SK-N-SH treated with all-trans-retinoic acid at 6 μM for 48 hours (cell line): ENCODE results near the gene ACTBL2.

Source experiments
- ATAC-seq: fragments of 200-7000 bp; cut with Tn5 transposase; 3 replicates; pipeline ENCODE4 v1.9.1; 2020; ENCODE audit warnings: mild to moderate bottlenecking, moderate library complexity
- ARNTL ChIP-seq: fragments of 450-650 bp; formaldehyde crosslinking; IDR thresholded peaks from 2 replicates; pipeline ENCODE4 v1.5.0; 2020; ENCODE audit warnings: low read depth, mild to moderate bottlenecking, moderate library complexity, borderline replicate concordance
- CREB5 ChIP-seq: fragments of 250-450 bp; sonication (Bioruptor Pico); IDR thresholded peaks from 2 replicates; pipeline ENCODE4 v1.5.1; 2020; ENCODE audit warnings: low read depth, mild to moderate bottlenecking, moderate library complexity
- CSDC2 ChIP-seq: fragments of 250-450 bp; sonication (Bioruptor Pico); IDR thresholded peaks from 2 replicates; pipeline ENCODE4 v1.5.0; 2020; ENCODE audit warnings: mild to moderate bottlenecking, moderate library complexity
- CSRNP3 ChIP-seq: fragments of 250-450 bp; sonication (Bioruptor Pico); IDR thresholded peaks from 2 replicates; pipeline ENCODE4 v1.5.1; 2021; ENCODE audit warnings: mild to moderate bottlenecking, moderate library complexity
- ESRRG ChIP-seq: fragments of 250-450 bp; sonication (Bioruptor Pico); IDR thresholded peaks from 2 replicates; pipeline ENCODE4 v1.6.1; 2021; ENCODE audit warnings: mild to moderate bottlenecking
- GLIS3 ChIP-seq: fragments of 250-450 bp; sonication (Bioruptor Pico); IDR thresholded peaks from 2 replicates; pipeline ENCODE4 v1.5.0; 2020; ENCODE audit warnings: mild to moderate bottlenecking, moderate library complexity
- ISL1 ChIP-seq: fragments of 250-450 bp; sonication (Bioruptor Pico); IDR thresholded peaks from 2 replicates; pipeline ENCODE4 v2.1.2; 2022; ENCODE audit warnings: mild to moderate bottlenecking, moderate library complexity
- OSR1 ChIP-seq: fragments of 250-450 bp; sonication (Bioruptor Pico); IDR thresholded peaks from 2 replicates; pipeline ENCODE4 v1.8.0; 2022; ENCODE audit warnings: moderate library complexity, mild to moderate bottlenecking, inconsistent platforms
- PATZ1 ChIP-seq: fragments of 250-450 bp; sonication (Bioruptor Pico); IDR thresholded peaks from 2 replicates; pipeline ENCODE4 v1.8.0; 2020; ENCODE audit warnings: mild to moderate bottlenecking, moderate library complexity, borderline replicate concordance
- POU6F1 ChIP-seq: fragments of 250-450 bp; sonication (Bioruptor Pico); IDR thresholded peaks from 2 replicates; pipeline ENCODE4 v1.8.0; 2021; ENCODE audit warnings: low read depth, mild to moderate bottlenecking, moderate library complexity, borderline replicate concordance
- PPARA ChIP-seq: fragments of 250-450 bp; sonication (Bioruptor Pico); IDR thresholded peaks from 2 replicates; pipeline ENCODE4 v1.5.0; 2020; ENCODE audit warnings: mild to moderate bottlenecking, borderline replicate concordance
- RARB ChIP-seq: fragments of 250-450 bp; sonication (Bioruptor Pico); IDR thresholded peaks from 2 replicates; pipeline ENCODE4 v1.8.0; 2021; ENCODE audit warnings: mild to moderate bottlenecking, moderate library complexity
- SNAI2 ChIP-seq: fragments of 250-450 bp; sonication (Bioruptor Pico); IDR thresholded peaks from 2 replicates; pipeline ENCODE4 v1.5.0; 2020; ENCODE audit warnings: mild to moderate bottlenecking, moderate library complexity
- TOX ChIP-seq: fragments of 250-450 bp; sonication (Bioruptor Pico); IDR thresholded peaks from 2 replicates; pipeline ENCODE4 v1.8.0; 2021; ENCODE audit warnings: mild to moderate bottlenecking, moderate library complexity, borderline replicate concordance
- ZFP3 ChIP-seq: fragments of 250-450 bp; sonication (Bioruptor Pico); IDR thresholded peaks from 2 replicates; pipeline ENCODE4 v1.5.0; 2020; ENCODE audit warnings: mild to moderate bottlenecking, moderate library complexity
- ZFP30 ChIP-seq: fragments of 450-650 bp; formaldehyde crosslinking; IDR thresholded peaks from 2 replicates; pipeline ENCODE4 v1.5.0; 2022; ENCODE audit warnings: mild to moderate bottlenecking, moderate library complexity
- ZNF565 ChIP-seq: fragments of 450-650 bp; formaldehyde crosslinking; conservative IDR thresholded peaks from 2 replicates; pipeline ENCODE4 v1.5.0; 2020; ENCODE audit warnings: low read depth, mild to moderate bottlenecking, moderate library complexity
- ZNF8 ChIP-seq: fragments of 450-650 bp; formaldehyde crosslinking; IDR thresholded peaks from 2 replicates; pipeline ENCODE4 v1.5.0; 2020; ENCODE audit warnings: mild to moderate bottlenecking, moderate library complexity

ACTBL2 gene

GRCh38 chr5:57495285-57496086 is 12.9 kb upstream of the ACTBL2 start (continued):
- no peak for TF ChIP-seq CSDC2
- TF ChIP-seq, all 23 proteins: peak for 0

- ATAC-seq: peak; percentile 98
- TF ChIP-seq CSRNP3 (CRISPR knock-in tag) (no peak), CSDC2 (peak; percentile 94), SNAI2 (no peak), ESRRG (CRISPR knock-in tag) (no peak), TOX (peak; percentile 65; the same call in 1 of the 2 replicates), ZFP3 (CRISPR knock-in tag) (peak; percentile 86), CREB5 (CRISPR knock-in tag) (no peak), OSR1 (CRISPR knock-in tag) (0 out of 2 replicates have a peak, but pooled peaks have one; percentile 86), ZNF8 (no peak), ISL1 (CRISPR knock-in tag) (peak; percentile 54)
Measured at GRCh38 chr5:57494104-57495098, 11.8 kb upstream of the ACTBL2 start.

- no peak for ATAC-seq
- TF ChIP-seq ZFP3 (CRISPR knock-in tag) (no peak), ZNF565 (CRISPR knock-in tag) (no peak), RARB (CRISPR knock-in tag) (no peak; the same call in 1 of the 2 replicates), POU6F1 (CRISPR knock-in tag) (no peak), PATZ1 (CRISPR knock-in tag) (no peak)
- TF ChIP-seq, all 23 proteins: peak for 0
Measured at GRCh38 chr5:57493034-57493433, 10.4 kb upstream of the ACTBL2 start.

- ATAC-seq: no peak
- TF ChIP-seq POU6F1 (CRISPR knock-in tag): no peak
- TF ChIP-seq ISL1 (CRISPR knock-in tag): no peak
- no peak for TF ChIP-seq ZFP3 (CRISPR knock-in tag)
- TF ChIP-seq PPARA (CRISPR knock-in tag): no peak
- TF ChIP-seq CSRNP3 (CRISPR knock-in tag): no peak
- no peak for TF ChIP-seq ZNF8
- no peak for TF ChIP-seq ARNTL
- no peak for TF ChIP-seq RARB (CRISPR knock-in tag)
- no peak for TF ChIP-seq ZFP30
- no peak for TF ChIP-seq CREB5 (CRISPR knock-in tag)
- TF ChIP-seq GLIS3 (CRISPR knock-in tag): no peak
- no peak for TF ChIP-seq OSR1 (CRISPR knock-in tag)
Measured at GRCh38 chr5:57492632-57493031, 10.0 kb upstream of the ACTBL2 start.
